HepG2 (cell line): ENCODE data around the gene PPP2R2D. TPM values are rescaled to one million over a fixed set of nuclear protein-coding genes. Genes with fewer than 3 reads are reported as not detected.

Experiments
- ATAC-seq: fragments of 200-7000 bp; cut with Tn5 transposase; 3 replicates; pipeline ENCODE4 v1.9.1; 2020; ENCODE audit warnings: mild to moderate bottlenecking, moderate library complexity
- BruUV-seq: library from RNA; stranded (reverse); fragments of 400-500 nt; replicated peaks from 2 replicates; lab custom pipeline; 2021; lab: Mats Ljungman, UMichigan
- CTCF ChIA-PET: fragments of 300-600 bp; formaldehyde crosslinking; extraction: SDS; loops from one replicate; lab custom pipeline; 2021; ENCODE audit warnings: low total read pairs, inconsistent platforms, low intra/inter-chr PET ratio; lab: Yijun Ruan, JAX
- POLR2A ChIA-PET: fragments of 350-600 bp; sonication (Branson Sonifier 250); formaldehyde crosslinking; loops from one replicate; lab custom pipeline; 2020; ENCODE audit warnings: antibody characterized with exemption, inconsistent platforms; lab: Yijun Ruan, JAX
- DNase-seq: peaks from one replicate; pipeline ENCODE4 v3.0.0-alpha.2; 2015; ENCODE audit warnings: low spot score
- FAIRE-seq: peaks from 3 replicates; lab custom pipeline; 2011; peaks lifted over from hg19 to GRCh38; lab: Jason Lieb, UNC
- H2AFZ ChIP-seq: one replicate; pipeline ENCODE4 v1.6.1; 2011; ENCODE audit warnings: low read length, inconsistent platforms
- H3K27ac ChIP-seq: fragments of 300-600 bp; 3 replicates; pipeline ENCODE4 v1.8.0; 2011; ENCODE audit warnings: mixed run types, mild to moderate bottlenecking, mixed read lengths, low read length, inconsistent platforms; ENCODE audit not compliant: insufficient read depth; ENCODE audit errors: extremely low read length
- H3K27me3 ChIP-seq, 2 experiments: fragments of 200-600 bp in 1 of 2; 2 replicates in 1 of 2; 3 replicates in 1 of 2; pipeline versions ENCODE4 v1.6.0 to v1.8.0; 2011; ENCODE audit warnings: low read length in 2 of 2, mild to moderate bottlenecking in 2 of 2, moderate library complexity in 2 of 2, inconsistent platforms in 1 of 2; ENCODE audit not compliant: insufficient read depth in 2 of 2, control insufficient read depth in 1 of 2
- H3K36me3 ChIP-seq, 2 experiments: fragments of 200-600 bp in 1 of 2; replicated peaks in 1 of 2; 2 replicates in 1 of 2; 3 replicates in 1 of 2; pipeline versions ENCODE4 v1.5.1 to v1.8.0; 2011; ENCODE audit warnings: low read length in 2 of 2, inconsistent platforms in 1 of 2; ENCODE audit not compliant: insufficient read depth in 2 of 2, control insufficient read depth in 1 of 2
- H3K4me1 ChIP-seq: 2 replicates; pipeline ENCODE4 v1.5.1; 2012; ENCODE audit warnings: low read length, inconsistent platforms; ENCODE audit not compliant: insufficient read depth
- H3K4me2 ChIP-seq: 2 replicates; pipeline ENCODE4 v1.6.0; 2011; ENCODE audit warnings: low read depth, low read length, inconsistent platforms
- H3K4me3 ChIP-seq, 3 experiments: fragments of 200-600 bp in 1 of 3; sonication (generic), shearing (Covaris generic) in 1 of 3; replicated peaks in 1 of 3; 2 replicates each; pipeline ENCODE4 v1.5.1; 2011 to 2016; ENCODE audit warnings: low read length in 3 of 3, inconsistent platforms in 2 of 3, low read depth in 2 of 3, mild to moderate bottlenecking in 2 of 3, control low read depth in 1 of 3, mixed read lengths in 1 of 3; ENCODE audit not compliant: insufficient read depth in 1 of 3
- H3K79me2 ChIP-seq: one replicate; pipeline ENCODE4 v1.6.1; 2011; ENCODE audit warnings: low read length, inconsistent platforms; ENCODE audit not compliant: insufficient read depth
- H3K9ac ChIP-seq: 2 replicates; pipeline ENCODE4 v1.6.0; 2011; ENCODE audit warnings: mild to moderate bottlenecking, low read depth, low read length, inconsistent platforms; ENCODE audit not compliant: insufficient read depth
- H3K9me3 ChIP-seq: 2 replicates; pipeline ENCODE4 v1.5.1; 2012; ENCODE audit warnings: mild to moderate bottlenecking, low read length
- H4K20me1 ChIP-seq: 2 replicates; pipeline ENCODE4 v1.6.0; 2011; ENCODE audit warnings: inconsistent platforms, mild to moderate bottlenecking, low read length, moderate library complexity; ENCODE audit not compliant: insufficient read depth
- ATF7 ChIP-seq, 2 experiments: fragments of 450-650 bp in 1 of 2; sonication (generic) in 1 of 2; formaldehyde crosslinking in 1 of 2; IDR thresholded peaks; 2 replicates each; pipeline versions ENCODE4 v1.4.0 to v1.6.1; 2016 to 2020; ENCODE audit warnings: antibody characterized with exemption in 1 of 2, mild to moderate bottlenecking in 1 of 2, missing genetic modification reagents in 1 of 2
- GTF3A ChIP-seq: sonication (generic); formaldehyde crosslinking; conservative IDR thresholded peaks from 2 replicates; pipeline ENCODE4 v1.4.0; 2020; ENCODE audit warnings: mild to moderate bottlenecking, missing genetic modification reagents
- IRF9 ChIP-seq: sonication (generic); formaldehyde crosslinking; IDR thresholded peaks from 2 replicates; pipeline ENCODE4 v1.8.0; 2022; ENCODE audit warnings: missing genetic modification reagents, mild to moderate bottlenecking, borderline replicate concordance
- MEF2D ChIP-seq: sonication (generic); formaldehyde crosslinking; IDR thresholded peaks from 2 replicates; pipeline ENCODE4 v1.5.1; 2020; ENCODE audit warnings: mild to moderate bottlenecking, missing genetic modification reagents
- NBN ChIP-seq: fragments of 450-650 bp; conservative IDR thresholded peaks from 2 replicates; pipeline ENCODE4 v1.6.1; 2017
- NR2F6 ChIP-seq, 2 experiments: IDR thresholded peaks; 2 replicates each; pipeline ENCODE4 v1.6.1; 2016; ENCODE audit warnings: antibody characterized with exemption in 1 of 2, mild to moderate bottlenecking in 1 of 2
- RARG ChIP-seq: sonication (generic); formaldehyde crosslinking; IDR thresholded peaks from 2 replicates; pipeline ENCODE4 v1.4.0; 2020; ENCODE audit warnings: low read depth, mild to moderate bottlenecking, missing genetic modification reagents
- RBM22 ChIP-seq: fragments of 200-400 bp; formaldehyde crosslinking; optimal IDR thresholded peaks from 2 replicates; pipeline ENCODE3; 2017; ENCODE audit warnings: mild to moderate bottlenecking, low read length, moderate library complexity
- SMAD1 ChIP-seq: sonication (generic); formaldehyde crosslinking; IDR thresholded peaks from 2 replicates; pipeline ENCODE4 v1.4.0; 2020; ENCODE audit warnings: missing genetic modification reagents, low read depth, mild to moderate bottlenecking, borderline replicate concordance
- ZNF234 ChIP-seq: sonication (generic); formaldehyde crosslinking; conservative IDR thresholded peaks from 2 replicates; pipeline ENCODE4 v1.5.1; 2020; ENCODE audit warnings: mild to moderate bottlenecking, missing genetic modification reagents
- ZNF598 ChIP-seq: sonication (generic); formaldehyde crosslinking; IDR thresholded peaks from 2 replicates; pipeline ENCODE4 v1.5.1; 2020; ENCODE audit warnings: mild to moderate bottlenecking, missing genetic modification reagents, borderline replicate concordance
- WGBS: methylation state at CpG from one replicate; pipeline ENCODE4 v1.1.6; 2017; ENCODE audit warnings: low lambda C conversion rate; 5-methylcytosine and 5-hydroxymethylcytosine counted together
- in situ Hi-C: cut with HindIII; loops from 2 replicates; pipeline ENCODE4 v1.10.0; 2017; ENCODE audit warnings: low pct_unique_long_range_greater_than_20kb; ENCODE audit not compliant: extremely low pct_ligation_motif_present
- intact Hi-C: fragments of 100-400 bp; cut with micrococcal nuclease; formaldehyde crosslinking; loops from one replicate; pipeline ENCODE4 v1.10.0; 2022; ENCODE audit not compliant: unreplicated experiment
- polyA plus RNA-seq, 8 experiments: library from polyadenylated mRNA; depleted of rRNA in 3 of 8; stranded (reverse) in 7 of 8; unstranded in 1 of 8; fragments of >200 nt; fragmentation: Illumina TruSeq in 4 of 8; extraction: Trizol in 4 of 8; gene quantifications; 2 replicates each; pipeline versions ENCODE4 v1.2.1 to v1.2.3, GENCODE V29; 2011 to 2016; ENCODE audit warnings: low read depth in 4 of 8, missing spikeins in 1 of 8, mixed read lengths in 1 of 8; ENCODE audit not compliant: insufficient read depth in 1 of 8
- total RNA-seq, 5 experiments: library from RNA; depleted of rRNA; stranded (reverse); fragments of >200 nt; fragmentation: Illumina TruSeq; extraction: Trizol; gene quantifications; 2 replicates each; pipeline ENCODE4 v1.2.3, GENCODE V29; 2016; ENCODE audit warnings: low read depth in 1 of 5
- TF ChIP-seq, protein P1 (sequence below): sonication (generic); formaldehyde crosslinking; IDR thresholded peaks from 2 replicates; pipeline ENCODE4; 2020; ENCODE audit warnings: missing genetic modification reagents, mild to moderate bottlenecking, borderline replicate concordance

PPP2R2D gene
- total and polyA plus RNA-seq, 2 of the 13 experiments (the other 11 are each of a cell fraction or from before 2014, with no cell fraction given) = 32.7 to 33.2 TPM

DNA sequence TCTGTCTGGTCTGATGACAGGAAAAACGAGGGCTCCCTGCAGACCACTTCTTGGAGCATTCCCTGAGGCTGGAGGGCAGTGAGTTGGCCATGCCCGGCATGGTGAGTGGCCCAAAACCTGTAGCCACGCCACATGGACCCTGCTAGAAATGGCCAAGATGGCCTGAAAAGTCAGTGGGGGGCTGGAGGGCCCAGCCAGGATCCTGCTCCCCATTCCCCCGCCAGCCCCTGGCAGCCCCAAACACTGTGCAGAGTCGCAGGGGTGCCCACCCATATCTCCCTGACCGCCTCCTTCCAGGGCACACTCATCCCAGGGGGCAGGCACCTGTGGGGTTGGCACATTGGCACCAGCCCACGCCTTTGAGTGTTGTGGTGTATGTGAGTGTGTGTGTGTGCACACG is 18.7 kb upstream of the PPP2R2D start (continued):
- TF ChIP-seq IRF9 (CRISPR knock-in tag) = no peak
- no peak for TF ChIP-seq SMAD1 (CRISPR knock-in tag)
- TF ChIP-seq, protein P1, sequence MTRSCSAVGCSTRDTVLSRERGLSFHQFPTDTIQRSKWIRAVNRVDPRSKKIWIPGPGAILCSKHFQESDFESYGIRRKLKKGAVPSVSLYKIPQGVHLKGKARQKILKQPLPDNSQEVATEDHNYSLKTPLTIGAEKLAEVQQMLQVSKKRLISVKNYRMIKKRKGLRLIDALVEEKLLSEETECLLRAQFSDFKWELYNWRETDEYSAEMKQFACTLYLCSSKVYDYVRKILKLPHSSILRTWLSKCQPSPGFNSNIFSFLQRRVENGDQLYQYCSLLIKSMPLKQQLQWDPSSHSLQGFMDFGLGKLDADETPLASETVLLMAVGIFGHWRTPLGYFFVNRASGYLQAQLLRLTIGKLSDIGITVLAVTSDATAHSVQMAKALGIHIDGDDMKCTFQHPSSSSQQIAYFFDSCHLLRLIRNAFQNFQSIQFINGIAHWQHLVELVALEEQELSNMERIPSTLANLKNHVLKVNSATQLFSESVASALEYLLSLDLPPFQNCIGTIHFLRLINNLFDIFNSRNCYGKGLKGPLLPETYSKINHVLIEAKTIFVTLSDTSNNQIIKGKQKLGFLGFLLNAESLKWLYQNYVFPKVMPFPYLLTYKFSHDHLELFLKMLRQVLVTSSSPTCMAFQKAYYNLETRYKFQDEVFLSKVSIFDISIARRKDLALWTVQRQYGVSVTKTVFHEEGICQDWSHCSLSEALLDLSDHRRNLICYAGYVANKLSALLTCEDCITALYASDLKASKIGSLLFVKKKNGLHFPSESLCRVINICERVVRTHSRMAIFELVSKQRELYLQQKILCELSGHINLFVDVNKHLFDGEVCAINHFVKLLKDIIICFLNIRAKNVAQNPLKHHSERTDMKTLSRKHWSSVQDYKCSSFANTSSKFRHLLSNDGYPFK (CRISPR knock-in tag) = no peak
- TF ChIP-seq NBN = no peak
- TF ChIP-seq GTF3A = no peak
- no peak for TF ChIP-seq MEF2D
- TF ChIP-seq RBM22 = no peak

DNA sequence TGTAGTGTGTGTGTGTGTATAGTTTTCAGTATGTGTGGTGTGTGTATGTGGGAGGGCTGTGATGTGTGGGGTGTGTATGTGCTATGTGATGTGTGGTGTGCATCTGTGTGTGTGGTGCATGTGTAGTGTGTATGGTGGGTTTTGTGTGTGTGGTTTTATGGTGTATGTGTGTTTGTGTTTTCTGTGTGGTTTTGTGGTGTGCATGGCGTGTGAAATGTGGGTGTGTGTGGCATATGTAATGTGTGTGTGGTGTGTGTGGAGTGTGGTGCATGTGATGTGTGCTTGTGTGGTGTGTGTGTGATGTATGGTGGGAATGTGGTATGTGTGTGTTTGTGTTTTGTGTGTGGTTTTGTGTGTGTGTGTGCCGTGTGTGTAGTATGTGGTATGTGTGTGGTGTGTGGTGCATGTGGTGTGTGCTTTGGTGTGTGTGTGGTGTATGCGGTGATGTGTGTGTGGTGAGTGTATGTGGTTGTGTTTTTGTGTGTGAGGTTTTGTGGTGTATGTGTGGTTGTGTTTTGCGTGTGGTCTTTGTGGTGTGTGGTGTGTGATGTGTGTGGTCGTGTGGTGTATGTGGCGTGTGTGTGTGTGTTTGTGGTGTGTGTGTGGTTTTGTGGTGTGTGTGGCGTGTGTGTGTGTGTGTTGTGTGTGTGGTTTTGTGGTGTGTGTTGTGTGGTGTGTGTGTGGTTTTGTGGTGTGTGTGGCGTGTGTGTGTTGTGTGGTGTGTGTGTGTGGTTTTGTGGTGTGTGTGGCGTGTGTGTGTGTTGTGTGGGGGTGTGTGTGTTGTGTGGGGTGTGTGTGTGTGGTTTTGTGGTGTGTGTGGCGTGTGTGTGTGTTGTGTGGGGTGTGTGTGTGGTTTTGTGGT is 18.0 kb upstream of the PPP2R2D start:
- no TSS peak for BruUV-seq
- H3K27ac ChIP-seq = no peak overlapping the region
- in situ Hi-C loops (loop anchor here (25.0 kb wide), 1 partner anchor 1696 kb away; no protein-coding TSS in a partner anchor), intact Hi-C loops (no loop called here)
- FAIRE-seq (no peak), ATAC-seq (no peak), DNase-seq (no peak)
- no peak overlapping the region for H3K9ac ChIP-seq
- H3K4me3 ChIP-seq = no peak overlapping the region
- H3K36me3 ChIP-seq = no peaks in the 10 kb centered on the region
- no peaks in the 10 kb centered on the region for H4K20me1 ChIP-seq
- 51% methylated on average over 10 of the region's 10 CpGs for WGBS
- ChIA-PET POLR2A (no interaction called here), CTCF (no interaction called here)
- no peaks in the 10 kb centered on the region for H3K79me2 ChIP-seq
- peaks cover 8% of the 10 kb centered on the region for H3K4me1 ChIP-seq
- H3K9me3 ChIP-seq = peaks cover 11% of the 10 kb centered on the region; the same call in 1 of the 2 replicates
- no peak overlapping the region for H3K4me2 ChIP-seq
- peaks cover 3 to 14% of the 10 kb centered on the region in 2 experiments; a peak in 3 of 5 replicates for H3K27me3 ChIP-seq
- no peak overlapping the region for H2AFZ ChIP-seq
- TF ChIP-seq ZNF598 (CRISPR knock-in tag) = no peak
- TF ChIP-seq ATF7 (IDR thresholded peaks at IDR 0.05) = peak; percentile 19; the same call in 1 of the 2 replicates
- TF ChIP-seq ATF7 (CRISPR knock-in tag; IDR thresholded peaks at IDR 0.05) = no peak
- TF ChIP-seq RARG (CRISPR knock-in tag) = no peak
- TF ChIP-seq ZNF234 = no peak
- TF ChIP-seq NR2F6 (IDR thresholded peaks at IDR 0.05) = no peak
- TF ChIP-seq NR2F6 (CRISPR knock-in tag; IDR thresholded peaks at IDR 0.05) = no peak
